ENCODE data around the gene RAB5B. TPM values are rescaled to one million over a fixed set of nuclear protein-coding genes. Genes with fewer than 3 reads are reported as not detected.

Gene RAB5B
- total RNA-seq, 1 donor from 2014 or later: 34.4 TPM

- H3K27ac ChIP-seq (ENCODE audit: low read depth, low read length): peak overlapping the region; percentile 12
- H3K9ac ChIP-seq (ENCODE audit: low read depth in 1 of 3, low read length in 3 of 3): peak overlapping the region; percentile 51 to 80 (median 72)
- H3K36me3 ChIP-seq (ENCODE audit: control insufficient read depth in 3 of 3, insufficient read depth in 3 of 3, low read length in 3 of 3): peaks cover 0 to 4% (median 0%) of the 10 kb centered on the region in 3 donors
- H3K27me3 ChIP-seq (ENCODE audit: control insufficient read depth in 3 of 3, insufficient read depth in 3 of 3, low read length in 3 of 3): peaks cover 0 to 30% (median 17%) of the 10 kb centered on the region in 3 donors
- peaks cover 23 to 35% (median 29%) of the 10 kb centered on the region in 3 donors for H3K4me1 ChIP-seq (ENCODE audit: control insufficient read depth in 3 of 3, insufficient read depth in 3 of 3, low read length in 3 of 3)
- no peaks in the 10 kb centered on the region for H3K9me3 ChIP-seq (ENCODE audit: control insufficient read depth in 3 of 3, low read length in 3 of 3)
- H3K4me3 ChIP-seq (ENCODE audit: low read length in 3 of 3): peak overlapping the region; percentile 41 to 79 (median 78)
These were observed 41.9 kb upstream of the RAB5B start for GRCh38 chr12:55931780-55932550.

DNA sequence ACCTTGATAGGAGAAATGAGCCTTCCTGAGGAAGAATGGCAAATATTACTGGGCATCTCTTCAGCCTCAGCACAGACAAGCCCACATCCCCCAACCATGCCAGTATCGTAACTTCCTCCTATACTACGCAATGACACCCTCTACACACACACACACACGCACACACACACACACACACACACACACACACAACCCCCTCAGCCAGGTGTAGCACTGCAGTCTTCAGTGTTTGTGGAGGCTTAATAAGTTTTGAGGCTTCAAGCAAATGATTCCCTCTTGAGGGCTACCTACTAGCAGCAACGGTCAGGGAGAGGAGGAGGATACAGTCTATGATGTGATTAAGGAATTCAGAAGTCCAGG lies 41.3 kb upstream of the RAB5B start:
- H3K9me3 ChIP-seq (ENCODE audit: control insufficient read depth in 3 of 3, low read length in 3 of 3): no peaks in the 10 kb centered on the region
- H3K27ac ChIP-seq (ENCODE audit: low read depth, low read length): no peak overlapping the region
- H3K4me1 ChIP-seq (ENCODE audit: control insufficient read depth in 3 of 3, insufficient read depth in 3 of 3, low read length in 3 of 3): peaks cover 23 to 33% (median 29%) of the 10 kb centered on the region in 3 donors
- no peaks in the 10 kb centered on the region for H3K36me3 ChIP-seq (ENCODE audit: control insufficient read depth in 3 of 3, insufficient read depth in 3 of 3, low read length in 3 of 3)
- peak overlapping the region in 1 of 3 donors; percentile 51 for H3K9ac ChIP-seq (ENCODE audit: low read depth in 1 of 3, low read length in 3 of 3)
- peak overlapping the region; percentile 41 to 79 (median 78) for H3K4me3 ChIP-seq (ENCODE audit: low read length in 3 of 3)
- peaks cover 0 to 30% (median 17%) of the 10 kb centered on the region in 3 donors for H3K27me3 ChIP-seq (ENCODE audit: control insufficient read depth in 3 of 3, insufficient read depth in 3 of 3, low read length in 3 of 3)

GRCh38 chr12:55933169-55933798 lies 40.6 kb upstream of the RAB5B start:
- H3K9ac ChIP-seq (ENCODE audit: low read depth in 1 of 3, low read length in 3 of 3): no peak overlapping the region
- peaks cover 18 to 26% (median 25%) of the 10 kb centered on the region in 3 donors for H3K4me1 ChIP-seq (ENCODE audit: control insufficient read depth in 3 of 3, insufficient read depth in 3 of 3, low read length in 3 of 3)
- H3K36me3 ChIP-seq (ENCODE audit: control insufficient read depth in 3 of 3, insufficient read depth in 3 of 3, low read length in 3 of 3): no peaks in the 10 kb centered on the region
- no peak overlapping the region for H3K4me3 ChIP-seq (ENCODE audit: low read length in 3 of 3)
- no peaks in the 10 kb centered on the region for H3K9me3 ChIP-seq (ENCODE audit: control insufficient read depth in 3 of 3, low read length in 3 of 3)
- H3K27me3 ChIP-seq (ENCODE audit: control insufficient read depth in 3 of 3, insufficient read depth in 3 of 3, low read length in 3 of 3): peaks cover 0 to 30% (median 17%) of the 10 kb centered on the region in 3 donors
- no peak overlapping the region for H3K27ac ChIP-seq (ENCODE audit: low read depth, low read length)

DNA sequence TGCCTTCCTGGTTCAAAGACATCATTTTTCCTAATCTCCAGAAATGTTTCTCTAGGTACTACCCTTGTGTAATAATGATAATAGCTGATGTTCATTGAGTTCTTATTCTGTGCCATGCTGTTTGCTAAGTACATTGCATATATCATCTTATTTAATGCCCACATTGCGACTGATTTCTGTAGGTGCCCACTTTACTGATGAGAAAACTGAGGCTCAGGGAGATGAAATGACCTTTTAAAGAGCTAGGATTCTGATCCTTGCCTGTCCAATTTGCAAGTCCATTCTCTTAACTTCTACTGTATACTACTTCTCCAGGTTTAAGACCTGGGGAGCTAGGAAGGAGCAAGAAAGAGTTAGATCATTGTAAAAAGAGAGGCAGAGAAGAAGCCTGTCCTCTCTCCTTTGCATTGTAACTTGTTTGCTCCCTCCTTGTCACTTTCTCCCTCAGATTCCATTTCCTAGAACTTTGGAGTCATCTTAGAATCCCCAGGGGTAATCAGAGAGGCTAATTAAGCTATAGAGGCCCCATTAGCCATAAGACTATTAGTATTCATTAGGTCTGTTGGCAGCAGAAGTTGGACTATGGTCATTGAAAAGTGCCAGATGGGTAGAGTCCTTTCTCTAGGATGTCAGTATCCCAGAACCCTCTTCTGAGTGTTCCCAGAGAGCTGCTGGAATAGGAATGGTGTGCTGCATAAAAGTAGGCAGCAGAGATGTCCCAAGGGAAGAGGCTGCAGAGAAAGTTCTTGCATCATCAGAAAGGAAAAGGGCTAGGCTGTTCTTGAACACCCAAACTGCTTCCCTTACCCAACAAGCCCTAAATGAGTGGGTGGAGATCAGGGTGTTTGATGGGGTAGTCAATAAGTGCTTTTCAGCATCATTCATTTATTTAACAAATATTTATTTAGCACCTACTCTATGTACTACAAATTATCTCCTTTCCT lies 39.8 kb upstream of the RAB5B start:
- peaks cover 15 to 22% (median 20%) of the 10 kb centered on the region in 3 donors for H3K4me1 ChIP-seq (ENCODE audit: control insufficient read depth in 3 of 3, insufficient read depth in 3 of 3, low read length in 3 of 3)
- no peak overlapping the region for H3K4me3 ChIP-seq (ENCODE audit: low read length in 3 of 3)
- H3K36me3 ChIP-seq (ENCODE audit: control insufficient read depth in 3 of 3, insufficient read depth in 3 of 3, low read length in 3 of 3): no peaks in the 10 kb centered on the region
- peaks cover 0 to 30% (median 17%) of the 10 kb centered on the region in 3 donors for H3K27me3 ChIP-seq (ENCODE audit: control insufficient read depth in 3 of 3, insufficient read depth in 3 of 3, low read length in 3 of 3)
- no peak overlapping the region for H3K9ac ChIP-seq (ENCODE audit: low read depth in 1 of 3, low read length in 3 of 3)
- no peak overlapping the region for H3K27ac ChIP-seq (ENCODE audit: low read depth, low read length)
- H3K9me3 ChIP-seq (ENCODE audit: control insufficient read depth in 3 of 3, low read length in 3 of 3): no peaks in the 10 kb centered on the region

DNA sequence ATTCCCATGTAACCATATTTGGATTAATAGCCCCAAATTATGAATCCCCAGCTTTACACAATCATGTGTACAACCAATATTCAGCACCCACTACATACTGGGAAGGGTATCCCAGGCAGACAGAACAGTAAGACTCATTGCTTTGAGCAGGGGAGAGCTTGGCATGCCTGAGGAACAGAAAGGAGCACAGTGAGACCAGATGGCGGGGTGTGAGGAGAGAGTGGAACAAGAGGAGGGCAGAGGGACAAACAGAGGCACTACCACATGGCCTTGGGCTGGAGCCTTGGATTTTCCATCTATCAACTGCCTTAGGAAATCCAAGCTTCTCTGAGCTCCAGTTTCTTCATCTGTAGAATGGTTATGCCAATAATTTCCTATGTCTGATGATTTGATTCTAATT lies 39.1 kb upstream of the RAB5B start:
- Histone ChIP-seq H3K36me3 (ENCODE audit: control insufficient read depth in 3 of 3, insufficient read depth in 3 of 3, low read length in 3 of 3) (no peaks in the 10 kb centered on the region), H3K4me3 (ENCODE audit: low read length in 3 of 3) (no peak overlapping the region), H3K9me3 (ENCODE audit: control insufficient read depth in 3 of 3, low read length in 3 of 3) (no peaks in the 10 kb centered on the region), H3K9ac (ENCODE audit: low read depth in 1 of 3, low read length in 3 of 3) (no peak overlapping the region), H3K27ac (ENCODE audit: low read depth, low read length) (no peak overlapping the region), H3K4me1 (ENCODE audit: control insufficient read depth in 3 of 3, insufficient read depth in 3 of 3, low read length in 3 of 3) (peaks cover 17 to 22% (median 20%) of the 10 kb centered on the region in 3 donors), H3K27me3 (ENCODE audit: control insufficient read depth in 3 of 3, insufficient read depth in 3 of 3, low read length in 3 of 3) (peaks cover 0 to 30% (median 17%) of the 10 kb centered on the region in 3 donors)

DNA sequence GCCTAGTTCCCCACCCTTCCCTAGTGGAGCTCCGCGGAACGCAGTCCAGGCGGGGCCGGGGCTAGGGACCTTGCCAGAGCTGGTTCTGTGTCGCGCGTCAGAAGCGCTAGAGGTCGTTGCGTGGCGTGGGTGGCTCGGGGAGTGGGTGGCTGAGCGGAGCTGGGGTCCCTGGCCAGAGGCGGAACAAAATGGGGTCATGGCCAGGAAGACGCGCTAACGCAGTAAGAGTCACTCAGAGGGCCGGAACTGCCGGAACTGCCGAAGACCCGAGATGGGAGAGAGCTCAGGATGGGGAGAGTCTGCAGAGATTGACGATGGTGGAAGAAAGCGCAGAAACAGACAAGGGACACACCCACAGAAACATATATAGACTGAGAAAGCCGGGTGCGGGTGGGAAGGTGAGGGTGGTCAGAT lies 38.1 kb upstream of the RAB5B start:
- H3K9ac ChIP-seq (ENCODE audit: low read depth in 1 of 3, low read length in 3 of 3): peak overlapping the region in 2 of 3 donors; percentile 27 to 33
- H3K27me3 ChIP-seq (ENCODE audit: control insufficient read depth in 3 of 3, insufficient read depth in 3 of 3, low read length in 3 of 3): peaks cover 0 to 30% (median 17%) of the 10 kb centered on the region in 3 donors
- H3K4me3 ChIP-seq (ENCODE audit: low read length in 3 of 3): peak overlapping the region in 1 of 3 donors; percentile 23
- peak overlapping the region; percentile 45 for H3K27ac ChIP-seq (ENCODE audit: low read depth, low read length)
- no peaks in the 10 kb centered on the region for H3K9me3 ChIP-seq (ENCODE audit: control insufficient read depth in 3 of 3, low read length in 3 of 3)
- H3K36me3 ChIP-seq (ENCODE audit: control insufficient read depth in 3 of 3, insufficient read depth in 3 of 3, low read length in 3 of 3): no peaks in the 10 kb centered on the region
- H3K4me1 ChIP-seq (ENCODE audit: control insufficient read depth in 3 of 3, insufficient read depth in 3 of 3, low read length in 3 of 3): peaks cover 21 to 25% (median 24%) of the 10 kb centered on the region in 3 donors

GRCh38 chr12:55937981-55938380 lies 35.9 kb upstream of the RAB5B start:
- H3K27me3 ChIP-seq (ENCODE audit: control insufficient read depth in 3 of 3, insufficient read depth in 3 of 3, low read length in 3 of 3): peaks cover 0 to 14% (median 8%) of the 10 kb centered on the region in 3 donors
- peaks cover 0 to 6% (median 0%) of the 10 kb centered on the region in 3 donors for H3K36me3 ChIP-seq (ENCODE audit: control insufficient read depth in 3 of 3, insufficient read depth in 3 of 3, low read length in 3 of 3)
- peaks cover 3 to 9% (median 9%) of the 10 kb centered on the region in 3 donors for H3K4me1 ChIP-seq (ENCODE audit: control insufficient read depth in 3 of 3, insufficient read depth in 3 of 3, low read length in 3 of 3)
- no peak overlapping the region for H3K27ac ChIP-seq (ENCODE audit: low read depth, low read length)
- no peak overlapping the region for H3K9ac ChIP-seq (ENCODE audit: low read depth in 1 of 3, low read length in 3 of 3)
- no peaks in the 10 kb centered on the region for H3K9me3 ChIP-seq (ENCODE audit: control insufficient read depth in 3 of 3, low read length in 3 of 3)
- H3K4me3 ChIP-seq (ENCODE audit: low read length in 3 of 3): no peak overlapping the region

DNA sequence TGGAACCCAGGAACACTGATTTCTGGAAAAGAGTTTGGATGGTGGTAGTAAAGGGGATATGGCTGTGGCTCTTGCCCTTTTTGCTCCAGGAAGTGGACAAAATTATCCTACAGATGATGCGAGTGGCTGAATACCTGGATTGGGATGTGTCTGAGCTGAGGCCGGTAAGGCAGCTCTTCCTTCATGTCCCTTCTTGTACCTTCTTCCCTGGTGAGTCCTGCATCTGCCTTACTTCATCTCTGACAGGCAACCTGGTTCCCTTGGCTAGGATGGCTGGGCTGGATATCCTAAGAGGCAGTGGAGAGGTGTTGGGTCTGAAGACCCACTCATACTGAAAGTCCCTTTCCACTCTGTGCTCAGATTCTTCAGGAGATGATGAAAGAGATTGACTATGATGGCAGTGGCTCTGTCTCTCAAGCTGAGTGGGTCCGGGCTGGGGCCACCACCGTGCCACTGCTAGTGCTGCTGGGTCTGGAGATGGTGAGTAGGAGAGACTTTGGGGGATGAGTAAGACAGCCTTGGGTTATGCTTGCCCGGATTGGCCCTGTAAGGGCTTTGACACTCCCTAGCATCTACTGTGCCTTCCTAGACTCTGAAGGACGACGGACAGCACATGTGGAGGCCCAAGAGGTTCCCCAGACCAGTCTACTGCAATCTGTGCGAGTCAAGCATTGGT lies 34.9 kb upstream of the RAB5B start:
- Histone ChIP-seq H3K36me3 (ENCODE audit: control insufficient read depth in 3 of 3, insufficient read depth in 3 of 3, low read length in 3 of 3) (peaks cover 0 to 6% (median 0%) of the 10 kb centered on the region in 3 donors), H3K4me3 (ENCODE audit: low read length in 3 of 3) (no peak overlapping the region), H3K9ac (ENCODE audit: low read depth in 1 of 3, low read length in 3 of 3) (no peak overlapping the region), H3K27ac (ENCODE audit: low read depth, low read length) (no peak overlapping the region), H3K27me3 (ENCODE audit: control insufficient read depth in 3 of 3, insufficient read depth in 3 of 3, low read length in 3 of 3) (peaks cover 0 to 7% (median 3%) of the 10 kb centered on the region in 3 donors), H3K9me3 (ENCODE audit: control insufficient read depth in 3 of 3, low read length in 3 of 3) (no peaks in the 10 kb centered on the region), H3K4me1 (ENCODE audit: control insufficient read depth in 3 of 3, insufficient read depth in 3 of 3, low read length in 3 of 3) (peaks cover 3 to 9% (median 9%) of the 10 kb centered on the region in 3 donors)

Data from skeletal muscle tissue (tissue), 4 donors.